Gastrocnemius medialis (tissue), 4 donors: ENCODE measurements around the gene FRMPD4.

Source experiments
- POLR2A ChIP-seq, 2 donors: fragments of 450-650 bp; IDR thresholded peaks; one replicate each; pipeline ENCODE4 v1.6.1; 2017; ENCODE audit warnings: antibody characterized with exemption in 2 of 2, mild to moderate bottlenecking in 2 of 2, moderate library complexity in 2 of 2
- TF ChIP-seq, protein P1 (sequence below), 5 experiments: fragments of 450-650 bp in 3 of 5; fragments of 200-600 bp in 2 of 5; sonication (generic) in 2 of 5; IDR thresholded peaks in 4 of 5; conservative IDR thresholded peaks in 1 of 5; 1 replicate in 4 of 5; 2 replicates in 1 of 5; pipeline ENCODE4 v1.5.1; 2016 to 2019; ENCODE audit warnings: antibody characterized with exemption in 5 of 5, mild to moderate bottlenecking in 3 of 5, moderate library complexity in 3 of 5

DNA sequence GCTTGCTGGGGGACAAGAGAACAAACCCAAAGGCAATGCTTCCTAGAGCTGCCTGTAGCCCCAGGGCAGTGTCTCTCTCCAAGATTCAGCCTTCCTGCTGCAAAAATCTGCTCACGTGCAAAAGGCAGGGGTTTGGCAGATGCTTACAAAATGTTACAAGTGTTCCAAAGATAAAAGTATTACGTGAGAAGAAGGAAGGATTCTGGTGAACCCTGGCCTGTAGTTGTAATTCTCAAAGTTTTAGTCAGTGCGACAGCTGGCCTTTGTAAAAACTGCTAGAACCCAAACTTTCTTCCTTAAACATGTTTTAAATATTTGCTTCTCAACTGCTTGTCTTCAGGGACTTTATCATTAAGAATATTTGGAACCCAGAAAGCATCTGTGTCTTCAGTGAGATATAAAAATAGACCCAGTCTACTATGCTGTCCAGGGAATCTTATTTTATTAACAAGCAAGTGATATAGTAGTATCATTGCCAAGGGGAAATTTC is 232.3 kb downstream of the FRMPD4 start:
- TF ChIP-seq, protein P1, sequence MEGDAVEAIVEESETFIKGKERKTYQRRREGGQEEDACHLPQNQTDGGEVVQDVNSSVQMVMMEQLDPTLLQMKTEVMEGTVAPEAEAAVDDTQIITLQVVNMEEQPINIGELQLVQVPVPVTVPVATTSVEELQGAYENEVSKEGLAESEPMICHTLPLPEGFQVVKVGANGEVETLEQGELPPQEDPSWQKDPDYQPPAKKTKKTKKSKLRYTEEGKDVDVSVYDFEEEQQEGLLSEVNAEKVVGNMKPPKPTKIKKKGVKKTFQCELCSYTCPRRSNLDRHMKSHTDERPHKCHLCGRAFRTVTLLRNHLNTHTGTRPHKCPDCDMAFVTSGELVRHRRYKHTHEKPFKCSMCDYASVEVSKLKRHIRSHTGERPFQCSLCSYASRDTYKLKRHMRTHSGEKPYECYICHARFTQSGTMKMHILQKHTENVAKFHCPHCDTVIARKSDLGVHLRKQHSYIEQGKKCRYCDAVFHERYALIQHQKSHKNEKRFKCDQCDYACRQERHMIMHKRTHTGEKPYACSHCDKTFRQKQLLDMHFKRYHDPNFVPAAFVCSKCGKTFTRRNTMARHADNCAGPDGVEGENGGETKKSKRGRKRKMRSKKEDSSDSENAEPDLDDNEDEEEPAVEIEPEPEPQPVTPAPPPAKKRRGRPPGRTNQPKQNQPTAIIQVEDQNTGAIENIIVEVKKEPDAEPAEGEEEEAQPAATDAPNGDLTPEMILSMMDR (IDR thresholded peaks at IDR 0.05 in 4 of 5, conservative IDR thresholded peaks at IDR 0.05 in 1 of 5) = no peak
- TF ChIP-seq POLR2A (IDR thresholded peaks at IDR 0.05) = no peak
